GM23248 (cell line): ENCODE measurements around the gene MTRF1. TPM values are rescaled to one million over a fixed set of nuclear protein-coding genes. Genes with fewer than 3 reads are reported as not detected.
"Not testable (repeated sequence)": the region's sequence is repeated elsewhere in the genome, so short reads cannot be mapped to it uniquely, and the experiment has no call there.

Experiments
- DNase-seq: peaks from one replicate; pipeline ENCODE4 v3.0.0-alpha.2; 2015
- H2AFZ ChIP-seq: fragments of 200-600 bp; sonication (generic); 2 replicates; pipeline ENCODE4 v1.6.1; 2016; ENCODE audit warnings: antibody characterized with exemption
- H3F3A ChIP-seq: fragments of 200-600 bp; sonication (generic); 2 replicates; pipeline ENCODE4 v1.6.1; 2016; ENCODE audit warnings: mild to moderate bottlenecking, antibody characterized with exemption, mixed run types; ENCODE audit not compliant: insufficient read depth
- H3K27ac ChIP-seq: fragments of 200-600 bp; sonication (generic); 2 replicates; pipeline ENCODE4 v1.5.1; 2016; ENCODE audit warnings: mild to moderate bottlenecking
- H3K27me3 ChIP-seq: fragments of 200-600 bp; sonication (generic); replicated peaks from 2 replicates; pipeline ENCODE4 v1.6.1; 2016; ENCODE audit warnings: mild to moderate bottlenecking; ENCODE audit not compliant: insufficient read depth
- H3K36me3 ChIP-seq: fragments of 200-600 bp; sonication (generic); 2 replicates; pipeline ENCODE4 v1.6.1; 2016; ENCODE audit warnings: low read depth, mild to moderate bottlenecking
- H3K4me1 ChIP-seq: fragments of 200-600 bp; sonication (generic); 2 replicates; pipeline ENCODE4 v1.6.1; 2016; ENCODE audit warnings: mild to moderate bottlenecking; ENCODE audit not compliant: insufficient read depth
- H3K4me2 ChIP-seq: fragments of 200-600 bp; sonication (generic); one replicate; pipeline ENCODE4 v1.6.1; 2016; ENCODE audit warnings: mild to moderate bottlenecking; ENCODE audit not compliant: unreplicated experiment
- H3K4me3 ChIP-seq: fragments of 200-600 bp; sonication (generic); 2 replicates; pipeline ENCODE4 v1.5.1; 2016; ENCODE audit warnings: mild to moderate bottlenecking
- H3K79me2 ChIP-seq: fragments of 200-600 bp; sonication (generic); 2 replicates; pipeline ENCODE4 v1.6.1; 2016; ENCODE audit warnings: mild to moderate bottlenecking; ENCODE audit not compliant: insufficient read depth
- H3K9ac ChIP-seq: fragments of 200-600 bp; sonication (generic); 2 replicates; pipeline ENCODE4 v1.6.1; 2016; ENCODE audit warnings: mild to moderate bottlenecking
- H3K9me2 ChIP-seq: fragments of 200-600 bp; sonication (generic); 2 replicates; pipeline ENCODE4 v1.6.1; 2016; ENCODE audit warnings: mixed run types, mild to moderate bottlenecking, moderate library complexity; ENCODE audit not compliant: insufficient read depth
- H3K9me3 ChIP-seq: fragments of 200-600 bp; sonication (generic); one replicate; pipeline ENCODE4 v1.6.1; 2017; ENCODE audit warnings: low read depth
- H4K20me1 ChIP-seq: fragments of 200-600 bp; sonication (generic); 2 replicates; pipeline ENCODE4 v1.6.0; 2016; ENCODE audit not compliant: insufficient read depth
- EZH2 ChIP-seq: fragments of 200-600 bp; sonication (generic); IDR thresholded peaks from 2 replicates; pipeline ENCODE4 v1.6.1; 2018; ENCODE audit warnings: antibody characterized with exemption, mild to moderate bottlenecking; ENCODE audit not compliant: insufficient read depth, poor library complexity, severe bottlenecking
- EZH2phosphoT487 ChIP-seq: fragments of 200-600 bp; sonication (generic); IDR thresholded peaks from 2 replicates; pipeline ENCODE4 v1.6.1; 2018; ENCODE audit warnings: antibody characterized with exemption, moderate library complexity, mild to moderate bottlenecking, low read depth; ENCODE audit not compliant: insufficient read depth
- WGBS, 2 experiments: methylation state at CpG; one replicate each; pipeline ENCODE4 v1.1.6; 2015 to 2017; ENCODE audit warnings: low lambda C conversion rate in 2 of 2, low coverage in 1 of 2; ENCODE audit errors: missing lambda C conversion rate in 2 of 2; 5-methylcytosine and 5-hydroxymethylcytosine counted together
- in situ Hi-C: fragments of 300-500 bp; cut with MboI; formaldehyde crosslinking; loops from 2 replicates; pipeline ENCODE4 v1.15.0; 2020
- polyA plus RNA-seq: library from polyadenylated mRNA; unstranded; fragments of >200 nt; fragmentation: Nextera tagmentation; extraction: Ambion mirVana; gene quantifications from 2 replicates; pipeline ENCODE4 v1.2.1, GENCODE V29; 2016
- total RNA-seq: library from RNA; depleted of rRNA; stranded (reverse); fragments of >200 nt; shearing (Covaris generic); gene quantifications from 2 replicates; pipeline ENCODE4 v1.2.3, GENCODE V29; 2014; rRNA removed

MTRF1 gene
- total and polyA plus RNA-seq, 2 experiments from 2014 or later = 10.5 to 11.2 TPM

GRCh38 chr13:41177616-41178015 lies 85.8 kb downstream of the MTRF1 start:
- no peaks in the 10 kb centered on the region for H3K9me3 ChIP-seq
- H4K20me1 ChIP-seq = no peaks in the 10 kb centered on the region
- H3K79me2 ChIP-seq = no peaks in the 10 kb centered on the region
- no peaks in the 10 kb centered on the region for H3K9me2 ChIP-seq
- no peak overlapping the region for H2AFZ ChIP-seq
- 38 to 42% methylated on average over 2 of the region's 2 CpGs for WGBS, 2 experiments
- TF ChIP-seq EZH2phosphoT487 = no peak
- no peak for TF ChIP-seq EZH2
- H3K4me3 ChIP-seq = no peak overlapping the region
- peaks cover 18% of the 10 kb centered on the region for H3F3A ChIP-seq
- H3K4me1 ChIP-seq = peaks cover 17% of the 10 kb centered on the region
- in situ Hi-C loops = no loop called here
- no peak overlapping the region for H3K27ac ChIP-seq
- peak; percentile 4 for DNase-seq
- H3K4me2 ChIP-seq = no peak overlapping the region
- no peak overlapping the region for H3K9ac ChIP-seq
- no peaks in the 10 kb centered on the region for H3K27me3 ChIP-seq
- H3K36me3 ChIP-seq = no peaks in the 10 kb centered on the region

- WGBS, 2 experiments = 74 to 82% methylated on average over 8 of the region's 8 CpGs
- Histone ChIP-seq H3F3A (peaks cover 16% of the 10 kb centered on the region), H3K4me1 (peaks cover 16% of the 10 kb centered on the region)
- in situ Hi-C loops, H3K27ac ChIP-seq, DNase-seq, H3K9ac ChIP-seq, H3K9me2 ChIP-seq, H4K20me1 ChIP-seq, H3K27me3 ChIP-seq, H3K4me3 ChIP-seq, H3K79me2 ChIP-seq, H3K4me2 ChIP-seq, H3K9me3 ChIP-seq, H2AFZ ChIP-seq, H3K36me3 ChIP-seq: not testable (repeated sequence)
Observed at GRCh38 chr13:41175576-41175975, 87.8 kb downstream of the MTRF1 start.

Other genes starting within 250 kb of the MTRF1 start
- gene ELF1, start 244.3 kb downstream of the MTRF1 start, total RNA-seq = 36.1 and 43.8 TPM in 2 replicates
- 39.9 and 42.7 TPM in 2 replicates for gene ELF1, start 244.3 kb downstream of the MTRF1 start, polyA plus RNA-seq
- gene WBP4, start 202.1 kb downstream of the MTRF1 start, total RNA-seq = 7.5 and 11.8 TPM in 2 replicates
- 13.4 and 14.0 TPM in 2 replicates for gene WBP4, start 202.1 kb downstream of the MTRF1 start, polyA plus RNA-seq
- gene KBTBD6, start 130.8 kb downstream of the MTRF1 start, total RNA-seq = 6.7 and 10.6 TPM in 2 replicates
- gene KBTBD6, start 130.8 kb downstream of the MTRF1 start, polyA plus RNA-seq = 5.1 and 5.7 TPM in 2 replicates
- 4.4 and 4.6 TPM in 2 replicates for gene KBTBD7, start 69.0 kb downstream of the MTRF1 start, total RNA-seq
- gene KBTBD7, start 69.0 kb downstream of the MTRF1 start, polyA plus RNA-seq = 3.5 and 3.9 TPM in 2 replicates
- gene NAA16, start 47.7 kb upstream of the MTRF1 start, total RNA-seq = 7.6 and 9.5 TPM in 2 replicates
- gene NAA16, start 47.7 kb upstream of the MTRF1 start, polyA plus RNA-seq = 9.2 and 9.5 TPM in 2 replicates
- 22.6 and 40.6 TPM in 2 replicates for gene RGCC, start 194.0 kb upstream of the MTRF1 start, total RNA-seq
- gene RGCC, start 194.0 kb upstream of the MTRF1 start, polyA plus RNA-seq = 33.3 and 36.0 TPM in 2 replicates